ENCODE measurements around the gene NFIX.
A peak's percentile ranks its signal among the peaks of the same experiment; 100 is the strongest.

Gene NFIX

GRCh38 chr19:13078897-13079541, 83.7 kb downstream of the NFIX start:
- no peak for DNase-seq

GRCh38 chr19:13079542-13079986, 84.3 kb downstream of the NFIX start:
- no peak for DNase-seq

- no peak for DNase-seq
Observed at GRCh38 chr19:13082192-13083007, 87.1 kb downstream of the NFIX start.

- no peak for DNase-seq
Observed at GRCh38 chr19:13083008-13083404, 87.7 kb downstream of the NFIX start.

GRCh38 chr19:13083627-13084026, 88.4 kb downstream of the NFIX start:
- DNase-seq, result no peak

- no peak for DNase-seq
Observed at GRCh38 chr19:13085666-13086065, 90.4 kb downstream of the NFIX start.

- DNase-seq, result no peak
Observed at GRCh38 chr19:13086341-13086740, 91.1 kb downstream of the NFIX start.

- no peak for DNase-seq
Observed at GRCh38 chr19:13087295-13087694, 92.0 kb downstream of the NFIX start.

- no peak for DNase-seq
Observed at GRCh38 chr19:13087795-13088537, 92.7 kb downstream of the NFIX start.

GRCh38 chr19:13089139-13089856, 94.0 kb downstream of the NFIX start:
- no peak for DNase-seq

- no peak for DNase-seq
Observed at GRCh38 chr19:13089857-13090507, 94.7 kb downstream of the NFIX start.

- no peak for DNase-seq
Observed at GRCh38 chr19:13090511-13091231, 95.4 kb downstream of the NFIX start.

GRCh38 chr19:13091400-13092157, 96.3 kb downstream of the NFIX start:
- DNase-seq, result no peak

GRCh38 chr19:13092158-13092543, 96.9 kb downstream of the NFIX start:
- DNase-seq, result no peak

- DNase-seq, result no peak
Observed at GRCh38 chr19:13092606-13093235, 97.4 kb downstream of the NFIX start.

GRCh38 chr19:13093407-13094105, 98.3 kb downstream of the NFIX start:
- peak; percentile 92 for DNase-seq

GRCh38 chr19:13094106-13094504, 98.8 kb downstream of the NFIX start:
- DNase-seq, result no peak

GRCh38 chr19:13094771-13095392, 99.6 kb downstream of the NFIX start:
- DNase-seq, result no peak

GRCh38 chr19:13095393-13095784, 100.1 kb downstream of the NFIX start:
- no peak for DNase-seq
